Muscle layer of colon (tissue), 2 donors: ENCODE results near the gene HPS1.
A peak's percentile ranks its signal among the peaks of the same experiment; 100 is the strongest.

Source experiments
- H3K27ac ChIP-seq: one replicate; pipeline ENCODE4 v1.7.0; 2013; ENCODE audit warnings: low read depth, mild to moderate bottlenecking, low read length, moderate library complexity
- H3K27me3 ChIP-seq, 2 donors: one replicate each; pipeline ENCODE4 v1.7.0; 2013; ENCODE audit warnings: low read length in 2 of 2, mild to moderate bottlenecking in 2 of 2; ENCODE audit not compliant: insufficient read depth in 2 of 2, control insufficient read depth in 1 of 2
- H3K36me3 ChIP-seq: one replicate; pipeline ENCODE4 v1.7.0; 2013; ENCODE audit warnings: mild to moderate bottlenecking, low read length; ENCODE audit not compliant: insufficient read depth
- H3K4me1 ChIP-seq: one replicate; pipeline ENCODE4 v1.7.0; 2013; ENCODE audit warnings: mild to moderate bottlenecking, low read length; ENCODE audit not compliant: insufficient read depth
- H3K4me3 ChIP-seq, 2 donors: one replicate each; pipeline ENCODE4 v1.7.0; 2013; ENCODE audit warnings: low read length in 2 of 2, low read depth in 1 of 2, mild to moderate bottlenecking in 1 of 2, moderate library complexity in 1 of 2
- H3K9ac ChIP-seq: one replicate; pipeline ENCODE4 v1.7.0; 2013; ENCODE audit warnings: low read length
- H3K9me3 ChIP-seq: one replicate; pipeline ENCODE4 v1.7.0; 2013; ENCODE audit warnings: mild to moderate bottlenecking, low read length
- donor health status: abdominal sarcoma.
- donor health status: Adenocarcinoma of cecum.

Gene HPS1

GRCh38 chr10:98445200-98445812 is 1.4 kb downstream of the HPS1 start:
- Histone ChIP-seq H3K9me3 (no peaks in the 10 kb centered on the region), H3K36me3 (peaks cover 32% of the 10 kb centered on the region), H3K27ac (peak overlapping the region; percentile 98), H3K4me3 (peak overlapping the region in 1 of 2 donors; percentile 98), H3K27me3 (no peaks in the 10 kb centered on the region), H3K4me1 (peaks cover 10% of the 10 kb centered on the region), H3K9ac (no peak overlapping the region)

GRCh38 chr10:98444314-98445006 is 2.3 kb downstream of the HPS1 start:
- no peaks in the 10 kb centered on the region for H3K27me3 ChIP-seq
- no peak overlapping the region for H3K27ac ChIP-seq
- H3K4me1 ChIP-seq: peaks cover 10% of the 10 kb centered on the region
- no peak overlapping the region for H3K9ac ChIP-seq
- H3K36me3 ChIP-seq: peaks cover 32% of the 10 kb centered on the region
- no peaks in the 10 kb centered on the region for H3K9me3 ChIP-seq
- no peak overlapping the region for H3K4me3 ChIP-seq

- H3K27me3 ChIP-seq: no peaks in the 10 kb centered on the region
- H3K27ac ChIP-seq: no peak overlapping the region
- no peak overlapping the region for H3K4me3 ChIP-seq
- H3K4me1 ChIP-seq: no peaks in the 10 kb centered on the region
- no peaks in the 10 kb centered on the region for H3K9me3 ChIP-seq
- H3K36me3 ChIP-seq: peaks cover 45% of the 10 kb centered on the region
- no peak overlapping the region for H3K9ac ChIP-seq
Measured at GRCh38 chr10:98438715-98439114, 8.0 kb downstream of the HPS1 start.

GRCh38 chr10:98436704-98437103 is 10.0 kb downstream of the HPS1 start:
- H3K27me3 ChIP-seq: no peaks in the 10 kb centered on the region
- no peaks in the 10 kb centered on the region for H3K4me1 ChIP-seq
- no peak overlapping the region for H3K4me3 ChIP-seq
- peaks cover 33% of the 10 kb centered on the region for H3K36me3 ChIP-seq
- no peak overlapping the region for H3K27ac ChIP-seq
- H3K9ac ChIP-seq: no peak overlapping the region
- H3K9me3 ChIP-seq: no peaks in the 10 kb centered on the region

GRCh38 chr10:98435178-98435577 is 11.6 kb downstream of the HPS1 start:
- H3K4me1 ChIP-seq: no peaks in the 10 kb centered on the region
- no peaks in the 10 kb centered on the region for H3K27me3 ChIP-seq
- no peak overlapping the region for H3K27ac ChIP-seq
- H3K9me3 ChIP-seq: no peaks in the 10 kb centered on the region
- H3K36me3 ChIP-seq: peaks cover 44% of the 10 kb centered on the region
- H3K4me3 ChIP-seq: no peak overlapping the region
- no peak overlapping the region for H3K9ac ChIP-seq

- no peak overlapping the region for H3K9ac ChIP-seq
- H3K4me3 ChIP-seq: no peak overlapping the region
- no peaks in the 10 kb centered on the region for H3K27me3 ChIP-seq
- peaks cover 54% of the 10 kb centered on the region for H3K36me3 ChIP-seq
- H3K9me3 ChIP-seq: no peaks in the 10 kb centered on the region
- no peak overlapping the region for H3K27ac ChIP-seq
- no peaks in the 10 kb centered on the region for H3K4me1 ChIP-seq
Measured at GRCh38 chr10:98433881-98434732, 12.6 kb downstream of the HPS1 start.

- Histone ChIP-seq H3K27ac (no peak overlapping the region), H3K9ac (no peak overlapping the region), H3K9me3 (no peaks in the 10 kb centered on the region), H3K4me3 (no peak overlapping the region), H3K4me1 (no peaks in the 10 kb centered on the region), H3K27me3 (no peaks in the 10 kb centered on the region), H3K36me3 (peaks cover 54% of the 10 kb centered on the region)
Measured at GRCh38 chr10:98433371-98433770, 13.4 kb downstream of the HPS1 start.

- H3K27ac ChIP-seq: no peak overlapping the region
- H3K9ac ChIP-seq: no peak overlapping the region
- no peak overlapping the region for H3K4me3 ChIP-seq
- H3K4me1 ChIP-seq: no peaks in the 10 kb centered on the region
- no peaks in the 10 kb centered on the region for H3K9me3 ChIP-seq
- H3K36me3 ChIP-seq: peaks cover 59% of the 10 kb centered on the region
- H3K27me3 ChIP-seq: no peaks in the 10 kb centered on the region
Measured at GRCh38 chr10:98432330-98432729, 14.4 kb downstream of the HPS1 start.

- no peaks in the 10 kb centered on the region for H3K4me1 ChIP-seq
- no peak overlapping the region for H3K9ac ChIP-seq
- H3K4me3 ChIP-seq: no peak overlapping the region
- H3K27me3 ChIP-seq: no peaks in the 10 kb centered on the region
- no peaks in the 10 kb centered on the region for H3K9me3 ChIP-seq
- H3K27ac ChIP-seq: no peak overlapping the region
- peaks cover 60% of the 10 kb centered on the region for H3K36me3 ChIP-seq
Measured at GRCh38 chr10:98431016-98431415, 15.7 kb downstream of the HPS1 start.

GRCh38 chr10:98430427-98430826 is 16.3 kb downstream of the HPS1 start:
- Histone ChIP-seq H3K4me3 (no peak overlapping the region), H3K4me1 (no peaks in the 10 kb centered on the region), H3K27ac (no peak overlapping the region), H3K9me3 (no peaks in the 10 kb centered on the region), H3K27me3 (no peaks in the 10 kb centered on the region), H3K36me3 (peaks cover 55% of the 10 kb centered on the region), H3K9ac (no peak overlapping the region)

- Histone ChIP-seq H3K27me3 (no peaks in the 10 kb centered on the region), H3K9ac (no peak overlapping the region), H3K36me3 (peaks cover 45% of the 10 kb centered on the region), H3K9me3 (no peaks in the 10 kb centered on the region), H3K27ac (no peak overlapping the region), H3K4me3 (no peak overlapping the region), H3K4me1 (no peaks in the 10 kb centered on the region)
Measured at GRCh38 chr10:98429320-98430072, 17.2 kb downstream of the HPS1 start.
